HCEC 1CT (cell line): ENCODE data around the gene GNAT1.
"Not testable (repeated sequence)": the region's sequence is repeated elsewhere in the genome, so short reads cannot be mapped to it uniquely, and the experiment has no call there.

ENCODE experiments used
- DNase-seq: peaks from one replicate; pipeline ENCODE4 v3.0.0-alpha.2; 2017

The GNAT1 gene

GRCh38 chr3:50203809-50204803 lies 12.7 kb downstream of the GNAT1 start:
- DNase-seq = no peak

- no peak for DNase-seq
Measured at GRCh38 chr3:50204804-50205412, 13.5 kb downstream of the GNAT1 start, which contains the start of gene SLC38A3. Gene SLC38A3 (plus strand): TSS chr3:50205271. CDS start chr3:50214200, 8,929 bp downstream.

GRCh38 chr3:50205413-50206276 lies 14.2 kb downstream of the GNAT1 start:
- no peak for DNase-seq

GRCh38 chr3:50207359-50208042 lies 16.1 kb downstream of the GNAT1 start:
- DNase-seq = no peak

GRCh38 chr3:50208677-50209344 lies 17.4 kb downstream of the GNAT1 start:
- DNase-seq = no peak

- no peak for DNase-seq
Measured at GRCh38 chr3:50210176-50210509, 18.7 kb downstream of the GNAT1 start.

- DNase-seq = no peak
Measured at GRCh38 chr3:50210510-50211367, 19.3 kb downstream of the GNAT1 start.

GRCh38 chr3:50211368-50211717 lies 19.9 kb downstream of the GNAT1 start:
- not testable (repeated sequence) for DNase-seq

GRCh38 chr3:50211930-50212329 lies 20.5 kb downstream of the GNAT1 start:
- DNase-seq = peak; percentile 6

- no peak for DNase-seq
Measured at GRCh38 chr3:50212502-50212901, 21.1 kb downstream of the GNAT1 start.

- no peak for DNase-seq
Measured at GRCh38 chr3:50212971-50213370, 21.6 kb downstream of the GNAT1 start.

GRCh38 chr3:50213373-50213772 lies 22.0 kb downstream of the GNAT1 start:
- DNase-seq = no peak

GRCh38 chr3:50214824-50215223 lies 23.4 kb downstream of the GNAT1 start:
- no peak for DNase-seq

- DNase-seq = no peak
Measured at GRCh38 chr3:50215529-50215928, 24.1 kb downstream of the GNAT1 start.

- DNase-seq = no peak
Measured at GRCh38 chr3:50217681-50218080, 26.3 kb downstream of the GNAT1 start.

- DNase-seq = no peak
Measured at GRCh38 chr3:50218448-50218847, 27.0 kb downstream of the GNAT1 start.

GRCh38 chr3:50219285-50219684 lies 27.9 kb downstream of the GNAT1 start:
- DNase-seq = no peak

GRCh38 chr3:50220109-50220508 lies 28.7 kb downstream of the GNAT1 start:
- no peak for DNase-seq

GRCh38 chr3:50221051-50221410 lies 29.6 kb downstream of the GNAT1 start:
- DNase-seq = no peak

GRCh38 chr3:50221411-50222168 lies 30.2 kb downstream of the GNAT1 start:
- no peak for DNase-seq

- no peak for DNase-seq
Measured at GRCh38 chr3:50222169-50222528, 30.7 kb downstream of the GNAT1 start.
